ENCODE results near the gene CXCR6.
"Not testable (repeated sequence)": the region's sequence is repeated elsewhere in the genome, so short reads cannot be mapped to it uniquely, and the experiment has no call there.

DNA sequence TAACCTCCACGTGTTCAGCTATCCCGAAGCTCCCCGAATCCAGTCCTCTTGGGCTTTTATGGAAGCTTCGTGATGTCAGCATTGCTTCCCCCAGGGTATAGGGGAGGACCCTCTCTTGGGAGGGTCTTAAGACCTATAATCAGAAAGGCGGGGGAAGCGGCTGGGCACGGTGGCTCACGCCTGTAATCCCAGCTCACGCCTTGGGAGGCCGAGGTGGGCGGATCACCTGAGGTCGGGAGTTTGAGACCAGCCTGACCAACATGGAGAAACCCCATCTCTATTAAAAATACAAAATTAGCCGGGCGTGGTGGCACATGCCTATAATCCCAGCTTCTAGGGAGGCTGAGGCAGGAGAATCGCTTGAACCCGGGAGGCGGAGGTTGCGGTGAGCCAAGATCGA, 54.2 kb downstream of the CXCR6 start:
- TF ChIP-seq, protein P1, sequence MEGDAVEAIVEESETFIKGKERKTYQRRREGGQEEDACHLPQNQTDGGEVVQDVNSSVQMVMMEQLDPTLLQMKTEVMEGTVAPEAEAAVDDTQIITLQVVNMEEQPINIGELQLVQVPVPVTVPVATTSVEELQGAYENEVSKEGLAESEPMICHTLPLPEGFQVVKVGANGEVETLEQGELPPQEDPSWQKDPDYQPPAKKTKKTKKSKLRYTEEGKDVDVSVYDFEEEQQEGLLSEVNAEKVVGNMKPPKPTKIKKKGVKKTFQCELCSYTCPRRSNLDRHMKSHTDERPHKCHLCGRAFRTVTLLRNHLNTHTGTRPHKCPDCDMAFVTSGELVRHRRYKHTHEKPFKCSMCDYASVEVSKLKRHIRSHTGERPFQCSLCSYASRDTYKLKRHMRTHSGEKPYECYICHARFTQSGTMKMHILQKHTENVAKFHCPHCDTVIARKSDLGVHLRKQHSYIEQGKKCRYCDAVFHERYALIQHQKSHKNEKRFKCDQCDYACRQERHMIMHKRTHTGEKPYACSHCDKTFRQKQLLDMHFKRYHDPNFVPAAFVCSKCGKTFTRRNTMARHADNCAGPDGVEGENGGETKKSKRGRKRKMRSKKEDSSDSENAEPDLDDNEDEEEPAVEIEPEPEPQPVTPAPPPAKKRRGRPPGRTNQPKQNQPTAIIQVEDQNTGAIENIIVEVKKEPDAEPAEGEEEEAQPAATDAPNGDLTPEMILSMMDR (IDR thresholded peaks at IDR 0.05; ENCODE audit: low read depth, low read length), result not testable (repeated sequence)
- not testable (repeated sequence) for TF ChIP-seq EZH2phosphoT487 (IDR thresholded peaks at IDR 0.05; ENCODE audit: low read depth)

Data from OCI-LY3 (cell line).